Measurements from ENCODE around the gene CNTFR. TPM values are rescaled to one million over a fixed set of nuclear protein-coding genes. Genes with fewer than 3 reads are reported as not detected.
"Not testable (repeated sequence)": the region's sequence is repeated elsewhere in the genome, so short reads cannot be mapped to it uniquely, and the experiment has no call there.

The CNTFR gene, protein sequence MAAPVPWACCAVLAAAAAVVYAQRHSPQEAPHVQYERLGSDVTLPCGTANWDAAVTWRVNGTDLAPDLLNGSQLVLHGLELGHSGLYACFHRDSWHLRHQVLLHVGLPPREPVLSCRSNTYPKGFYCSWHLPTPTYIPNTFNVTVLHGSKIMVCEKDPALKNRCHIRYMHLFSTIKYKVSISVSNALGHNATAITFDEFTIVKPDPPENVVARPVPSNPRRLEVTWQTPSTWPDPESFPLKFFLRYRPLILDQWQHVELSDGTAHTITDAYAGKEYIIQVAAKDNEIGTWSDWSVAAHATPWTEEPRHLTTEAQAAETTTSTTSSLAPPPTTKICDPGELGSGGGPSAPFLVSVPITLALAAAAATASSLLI
- 1 to 10 TPM in 1 of 4 donors, under 1 TPM in 2, not detected in 1; 0.29 to 4.6 (median 0.40) TPM for total RNA-seq

DNA sequence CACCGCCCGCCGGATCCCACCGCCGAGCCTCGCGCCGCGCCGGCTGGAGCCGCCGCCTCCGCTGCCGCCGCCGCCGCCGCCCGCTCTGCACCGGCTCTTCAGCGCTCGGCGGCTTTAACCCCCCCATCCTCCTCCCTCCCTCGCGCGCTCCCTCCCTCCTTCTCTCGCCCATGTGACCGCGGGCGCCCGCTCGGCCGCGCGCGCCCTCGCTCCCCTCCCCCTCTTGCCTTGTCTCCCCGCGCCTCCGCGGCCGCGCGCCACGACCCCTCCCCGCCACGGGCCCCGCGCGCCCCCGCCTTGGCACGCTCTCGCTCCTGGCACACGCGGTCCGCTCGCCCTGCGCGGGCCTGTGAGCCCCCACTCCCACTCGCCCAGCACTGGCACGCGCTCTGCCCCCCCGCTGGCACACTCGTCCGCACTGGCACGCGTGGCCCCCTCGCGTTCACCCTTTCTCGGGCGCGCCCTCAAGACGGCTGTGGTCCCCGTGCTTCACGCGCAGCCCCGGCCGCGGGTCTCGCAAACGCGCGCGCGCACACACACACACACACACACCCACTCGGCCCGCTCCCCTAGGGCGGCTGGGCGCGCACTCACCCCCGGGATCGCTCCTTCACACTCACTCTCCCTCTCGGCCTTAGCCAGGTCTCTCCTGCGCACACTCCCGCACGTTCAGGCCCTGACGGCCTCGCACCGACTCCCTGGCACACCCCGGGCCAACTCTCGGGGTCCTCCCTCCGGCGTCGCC is at the start of gene CNTFR:
Gene CNTFR, minus strand, starts transcription at position 89 of the 745 bp plus-strand sequence. CDS start 20,743 bp downstream, outside the sequence.
- Histone ChIP-seq H3K27ac (peak within 1 kb of the TSS in 2 of 4 donors; percentile 55 to 62), H3K9me3 (no peaks in the 10 kb centered on the region), H3K4me3 (peak within 1 kb of the TSS; percentile 43 to 73 (median 56)), H3K36me3 (no peaks in the 10 kb centered on the region), H3K4me1 (peaks cover 29 to 64% (median 31%) of the 10 kb centered on the region in 3 donors), H3K27me3 (peaks cover 0 to 98% (median 5%) of the 10 kb centered on the region in 4 donors)
- no peak for DNase-seq
- TF ChIP-seq POLR2A (IDR thresholded peaks at IDR 0.05), result no peak
- TF ChIP-seq, protein P1, sequence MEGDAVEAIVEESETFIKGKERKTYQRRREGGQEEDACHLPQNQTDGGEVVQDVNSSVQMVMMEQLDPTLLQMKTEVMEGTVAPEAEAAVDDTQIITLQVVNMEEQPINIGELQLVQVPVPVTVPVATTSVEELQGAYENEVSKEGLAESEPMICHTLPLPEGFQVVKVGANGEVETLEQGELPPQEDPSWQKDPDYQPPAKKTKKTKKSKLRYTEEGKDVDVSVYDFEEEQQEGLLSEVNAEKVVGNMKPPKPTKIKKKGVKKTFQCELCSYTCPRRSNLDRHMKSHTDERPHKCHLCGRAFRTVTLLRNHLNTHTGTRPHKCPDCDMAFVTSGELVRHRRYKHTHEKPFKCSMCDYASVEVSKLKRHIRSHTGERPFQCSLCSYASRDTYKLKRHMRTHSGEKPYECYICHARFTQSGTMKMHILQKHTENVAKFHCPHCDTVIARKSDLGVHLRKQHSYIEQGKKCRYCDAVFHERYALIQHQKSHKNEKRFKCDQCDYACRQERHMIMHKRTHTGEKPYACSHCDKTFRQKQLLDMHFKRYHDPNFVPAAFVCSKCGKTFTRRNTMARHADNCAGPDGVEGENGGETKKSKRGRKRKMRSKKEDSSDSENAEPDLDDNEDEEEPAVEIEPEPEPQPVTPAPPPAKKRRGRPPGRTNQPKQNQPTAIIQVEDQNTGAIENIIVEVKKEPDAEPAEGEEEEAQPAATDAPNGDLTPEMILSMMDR (IDR thresholded peaks at IDR 0.05), result no peak
- 1% methylated on average over 21 to 40 of the region's 104 CpGs for WGBS, 2 donors
- intact Hi-C loops (cut with DNase I), result loop anchor here (5.0 to 10.0 kb wide), 3 partner anchors 85 to 185 kb away; no protein-coding TSS in a partner anchor

DNA sequence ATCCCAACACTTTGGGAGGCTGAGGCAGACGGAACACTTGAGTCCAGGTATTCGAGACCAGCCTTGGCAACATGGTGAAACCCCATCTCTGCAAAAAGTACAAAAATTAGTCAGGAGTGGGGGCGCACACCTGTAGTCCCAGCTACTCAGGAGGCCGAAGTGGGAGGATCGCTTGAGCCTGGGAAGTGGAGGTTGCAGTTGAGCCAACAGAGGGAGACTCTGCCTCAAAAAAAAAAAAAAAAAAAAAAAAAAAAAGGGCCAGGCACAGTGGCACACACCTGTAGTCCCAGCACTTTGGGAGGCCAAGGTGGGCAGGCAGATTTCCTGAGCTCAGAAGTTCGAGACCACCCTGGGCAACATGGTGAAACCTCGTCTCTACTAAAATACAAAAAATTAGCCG is 49.8 kb upstream of the CNTFR start:
- H3K4me3 ChIP-seq; intact Hi-C loops (cut with DNase I); H3K9me3 ChIP-seq; DNase-seq; H3K27me3 ChIP-seq; H3K27ac ChIP-seq: not testable (repeated sequence)
- Histone ChIP-seq H3K4me1 (peaks cover 15 to 39% (median 24%) of the 10 kb centered on the region in 3 donors), H3K36me3 (peaks cover 0 to 14% (median 0%) of the 10 kb centered on the region in 3 donors)
- 72 to 89% methylated on average over 8 of the region's 8 CpGs for WGBS, 2 donors

DNA sequence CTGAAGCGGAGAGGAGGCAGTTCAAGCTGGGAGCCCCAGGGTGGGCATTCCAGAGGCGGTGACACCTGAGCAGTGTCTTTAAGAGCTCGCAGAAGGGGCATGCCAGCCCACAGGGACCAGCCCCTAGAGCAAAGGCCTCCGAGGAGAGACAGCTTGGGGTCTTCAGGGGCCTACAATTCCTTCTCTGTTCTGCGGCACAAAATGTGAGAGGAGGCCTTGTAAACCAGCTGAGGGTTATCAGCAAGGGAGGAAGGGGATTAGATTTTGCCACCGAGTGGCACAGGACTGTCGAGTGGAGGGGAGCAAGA is 48.6 kb upstream of the CNTFR start:
- peak overlapping the region; percentile 54 to 84 (median 73) for H3K4me3 ChIP-seq
- intact Hi-C loops (cut with DNase I), result no loop called here
- WGBS, 2 donors, result 11 to 29% methylated on average over 5 to 7 of the region's 7 CpGs
- H3K27ac ChIP-seq, result peak overlapping the region; percentile 87 to 95 (median 90)
- no peaks in the 10 kb centered on the region for H3K27me3 ChIP-seq
- H3K4me1 ChIP-seq, result peaks cover 15 to 47% (median 24%) of the 10 kb centered on the region in 3 donors
- no peak for TF ChIP-seq POLR2A (IDR thresholded peaks at IDR 0.05)
- TF ChIP-seq, protein P1 (IDR thresholded peaks at IDR 0.05), result no peak
- no peak for DNase-seq
- H3K9me3 ChIP-seq, result no peaks in the 10 kb centered on the region
- H3K36me3 ChIP-seq, result peaks cover 0 to 14% (median 0%) of the 10 kb centered on the region in 3 donors

DNA sequence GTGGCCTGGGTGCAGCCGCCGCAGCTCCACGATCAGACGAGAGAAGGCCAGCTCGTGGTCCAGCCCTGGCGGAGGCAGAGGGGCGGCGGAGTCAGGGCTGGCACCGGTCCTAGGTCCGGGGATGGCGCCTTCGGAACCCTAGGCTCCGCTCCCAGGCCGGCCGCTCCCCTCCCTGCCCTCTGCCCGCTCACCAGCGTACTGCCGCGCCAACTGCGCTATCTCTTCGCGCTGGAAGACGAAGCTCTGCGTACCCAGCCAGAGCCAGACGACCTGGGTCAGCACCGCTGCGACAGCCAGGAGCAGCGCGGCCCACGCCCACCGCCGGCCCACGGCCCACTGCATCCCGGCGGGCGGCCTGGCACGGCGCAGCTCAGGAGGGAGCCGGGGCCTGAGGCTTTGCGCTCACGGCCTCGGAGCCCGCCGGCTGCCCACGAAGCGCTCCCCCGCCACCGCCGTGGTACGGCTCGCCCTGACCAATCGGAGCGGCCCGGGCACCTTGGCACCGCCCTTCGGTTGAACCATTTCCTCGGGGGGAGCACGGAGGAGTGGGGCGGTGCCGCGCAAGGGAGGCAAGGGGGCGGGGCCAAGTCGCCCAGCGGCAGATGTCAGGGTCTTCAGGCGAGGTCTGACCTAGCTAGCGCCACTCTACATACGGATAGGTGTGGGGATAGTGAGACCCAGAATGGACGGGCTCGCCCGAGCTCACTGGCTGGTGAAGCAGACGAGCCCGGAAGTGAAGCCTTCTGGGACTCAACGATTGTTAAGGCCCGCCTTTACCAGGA is 48.0 kb upstream of the CNTFR start, which contains the start of gene SIGMAR1:
Gene SIGMAR1, minus strand, starts transcription at position 432 of the 782 bp plus-strand sequence. Its CDS starts 90 bp downstream, at position 342.
- DNase-seq, result peak; percentile 64
- Histone ChIP-seq H3K9me3 (no peaks in the 10 kb centered on the region), H3K4me3 (peak within 1 kb of the TSS; percentile 54 to 84 (median 73)), H3K27ac (peak within 1 kb of the TSS; percentile 87 to 95 (median 90)), H3K36me3 (peaks cover 0 to 14% (median 0%) of the 10 kb centered on the region in 3 donors), H3K27me3 (no peaks in the 10 kb centered on the region), H3K4me1 (peaks cover 15 to 47% (median 24%) of the 10 kb centered on the region in 3 donors)
- TF ChIP-seq, protein P1 (IDR thresholded peaks at IDR 0.05), result peak in 1 of 6 experiments; percentile 9
- TF ChIP-seq POLR2A (IDR thresholded peaks at IDR 0.05), result peak in 3 of 4 donors; percentile 8 to 89 (median 73)
- intact Hi-C loops (cut with DNase I), result no loop called here
- WGBS, 2 donors, result 0% methylated on average over 2 of the region's 74 CpGs; no CpG with 5 or more reads in 1 of the 2 donors

DNA sequence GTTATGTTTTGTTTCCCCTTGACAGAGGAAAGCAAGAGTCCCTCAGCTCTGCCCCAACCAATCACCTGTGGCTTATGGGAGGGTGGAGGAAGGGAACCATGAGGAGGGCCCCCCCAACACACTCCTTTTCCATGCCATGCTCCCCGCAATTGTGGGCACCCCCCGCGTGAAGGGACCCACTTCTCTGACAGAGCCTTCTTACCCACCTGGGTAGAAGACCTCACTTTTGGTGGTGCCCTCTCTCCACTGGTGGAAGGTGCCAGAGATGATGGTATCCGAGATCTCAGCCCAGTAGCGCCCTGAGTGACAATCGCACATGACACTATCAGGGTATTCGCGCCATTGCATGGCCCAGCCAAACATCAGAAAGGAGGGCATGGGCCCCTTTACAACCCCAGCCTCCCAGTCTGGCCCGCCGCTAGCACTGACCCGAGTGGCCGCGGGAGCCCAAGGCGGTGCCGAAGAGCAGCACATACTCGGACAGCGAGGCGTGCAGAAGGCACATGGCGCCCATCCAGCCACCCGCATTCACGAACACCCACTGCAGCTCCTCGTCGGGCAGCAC is 47.3 kb upstream of the CNTFR start:
- Histone ChIP-seq H3K27me3 (no peaks in the 10 kb centered on the region), H3K4me1 (peaks cover 15 to 47% (median 24%) of the 10 kb centered on the region in 3 donors), H3K4me3 (peak overlapping the region; percentile 54 to 84 (median 73)), H3K27ac (peak overlapping the region; percentile 87 to 95 (median 90)), H3K9me3 (no peaks in the 10 kb centered on the region), H3K36me3 (peaks cover 0 to 14% (median 0%) of the 10 kb centered on the region in 3 donors)
- WGBS, 2 donors, result 3 to 5% methylated on average over 5 to 13 of the region's 23 CpGs
- TF ChIP-seq POLR2A (IDR thresholded peaks at IDR 0.05), result no peak
- TF ChIP-seq, protein P1 (IDR thresholded peaks at IDR 0.05), result no peak
- intact Hi-C loops (cut with DNase I), result no loop called here
- DNase-seq, result no peak
